ENCODE results near the gene PUS10.

GRCh38 chr2:61055557-61055956 lies 37.5 kb upstream of the PUS10 start:
- TF ChIP-seq CTCF (IDR thresholded peaks at IDR 0.05) (no peak), POLR2A (IDR thresholded peaks at IDR 0.05) (no peak)

Measured in body of pancreas (tissue), 4 donors.